GM18907 (cell line): ENCODE results near the gene VAV3.
"Not testable (repeated sequence)": the region's sequence is repeated elsewhere in the genome, so short reads cannot be mapped to it uniquely, and the experiment has no call there.

Source experiments
- ATAC-seq: cut with Tn5 transposase; IDR thresholded peaks from one replicate; pipeline ENCODE4 v1.9.1; 2021; ENCODE audit warnings: mild to moderate bottlenecking, moderate library complexity; ENCODE audit not compliant: unreplicated experiment

VAV3 gene

DNA sequence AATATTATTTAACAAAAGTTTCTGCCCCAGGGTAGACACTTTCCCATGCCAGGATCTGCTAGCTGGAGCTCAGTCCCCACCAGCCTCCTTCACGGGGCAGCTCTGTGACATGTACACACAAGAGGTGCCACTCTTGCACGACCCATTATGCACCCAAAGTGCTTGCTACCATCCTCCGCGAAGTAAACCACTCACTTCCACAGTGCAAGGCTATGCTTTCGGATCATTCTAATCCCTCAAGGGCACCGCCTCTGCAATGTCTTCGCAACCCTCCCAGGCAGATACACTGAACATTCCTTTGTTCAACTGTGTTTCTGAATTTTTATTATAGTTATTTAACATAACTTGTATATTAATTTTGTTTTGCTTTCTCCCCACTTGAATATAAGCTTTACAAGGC lies 303.8 kb downstream of the VAV3 start:
- no peak for ATAC-seq

DNA sequence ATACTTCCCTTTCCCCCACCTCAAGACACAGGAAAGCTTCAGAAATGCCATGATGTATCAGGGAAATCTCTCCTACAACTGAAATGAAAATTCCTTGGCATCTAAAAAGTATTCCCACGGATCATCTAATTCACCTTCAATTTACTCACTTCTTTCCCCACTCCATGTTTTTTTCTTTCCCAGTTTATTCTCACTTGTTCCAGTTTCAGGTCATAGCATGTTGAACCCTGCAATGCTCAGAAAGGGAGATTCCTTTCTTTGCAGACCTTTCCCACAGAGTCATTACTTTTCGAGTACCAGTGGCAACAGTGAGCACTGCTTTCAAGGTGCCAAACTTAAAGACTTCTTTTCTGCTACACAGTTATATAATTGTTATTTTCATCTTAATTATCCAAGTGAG lies 305.0 kb downstream of the VAV3 start:
- no peak for ATAC-seq

DNA sequence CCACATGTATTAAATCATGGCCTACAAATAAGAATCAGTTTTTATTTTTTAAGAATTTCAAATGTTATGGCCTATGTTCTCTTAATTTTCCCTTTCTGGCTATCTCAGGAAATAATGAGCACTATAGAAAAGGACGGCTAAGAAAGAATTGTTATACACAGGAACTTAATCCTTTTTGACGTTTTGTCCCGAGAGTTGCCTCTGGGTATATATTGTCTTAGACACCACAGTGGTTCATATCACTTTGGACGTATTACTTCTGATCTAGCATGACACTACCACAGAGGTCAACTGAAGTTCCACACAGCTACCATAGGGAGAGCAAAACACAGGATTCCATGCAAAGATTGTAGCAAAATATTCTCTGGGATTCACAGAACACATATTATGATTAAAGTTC lies 307.6 kb downstream of the VAV3 start:
- ATAC-seq = no peak

DNA sequence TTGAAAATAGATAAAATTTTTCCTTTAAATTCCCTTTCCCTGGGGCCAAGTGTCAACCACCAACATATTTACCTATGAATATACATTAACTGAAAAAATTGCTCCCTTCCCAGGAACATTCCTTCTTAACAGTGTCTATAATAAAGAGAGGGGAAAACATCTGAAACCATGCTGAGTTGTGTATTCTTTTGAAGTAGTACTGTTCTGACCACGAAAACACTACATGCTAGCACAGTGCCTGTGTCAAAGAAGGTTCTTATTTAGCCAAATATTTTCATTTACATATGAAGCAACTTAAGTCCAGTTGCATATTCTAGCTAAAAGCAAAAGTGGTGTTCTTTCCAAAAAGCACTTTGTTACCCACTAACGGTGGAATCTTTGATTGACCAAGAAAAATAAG lies 311.2 kb downstream of the VAV3 start:
- ATAC-seq = no peak

DNA sequence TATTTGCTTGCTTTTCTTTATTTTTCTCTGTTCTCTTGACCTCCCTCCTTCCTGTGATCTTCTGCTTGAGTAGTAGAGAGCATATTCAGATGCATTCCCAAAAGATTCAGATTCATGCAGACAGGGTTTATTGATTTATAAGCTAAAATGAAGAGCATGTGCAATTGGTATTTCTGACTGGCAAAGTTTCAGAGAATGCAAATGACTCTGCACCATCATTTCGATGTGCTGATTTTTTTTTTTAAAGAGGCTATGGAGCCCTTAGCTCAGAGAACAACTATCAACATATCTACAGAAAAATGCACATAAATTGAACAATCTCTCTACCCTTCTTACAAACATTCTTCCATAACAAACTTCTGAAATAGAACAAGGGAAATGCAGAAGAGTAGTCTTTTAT lies 312.0 kb downstream of the VAV3 start:
- no peak for ATAC-seq

DNA sequence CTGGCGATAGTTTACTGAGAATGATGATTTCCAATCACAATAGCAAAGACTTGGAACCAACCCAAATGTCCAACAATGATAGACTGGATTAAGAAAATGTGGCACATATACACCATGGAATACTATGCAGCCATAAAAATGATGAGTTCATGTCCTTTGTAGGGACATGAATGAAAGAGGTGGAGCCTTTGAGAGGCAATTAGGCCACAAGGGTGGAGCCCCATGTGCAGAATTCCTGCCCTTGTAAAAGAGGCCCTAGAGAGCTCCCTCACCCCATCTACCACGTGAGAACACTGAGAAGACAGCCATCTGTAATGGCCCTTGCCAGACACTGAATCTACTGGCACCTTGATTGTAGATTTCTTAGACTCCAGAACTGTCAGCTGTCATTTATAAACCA lies 314.2 kb downstream of the VAV3 start:
- not testable (repeated sequence) for ATAC-seq

DNA sequence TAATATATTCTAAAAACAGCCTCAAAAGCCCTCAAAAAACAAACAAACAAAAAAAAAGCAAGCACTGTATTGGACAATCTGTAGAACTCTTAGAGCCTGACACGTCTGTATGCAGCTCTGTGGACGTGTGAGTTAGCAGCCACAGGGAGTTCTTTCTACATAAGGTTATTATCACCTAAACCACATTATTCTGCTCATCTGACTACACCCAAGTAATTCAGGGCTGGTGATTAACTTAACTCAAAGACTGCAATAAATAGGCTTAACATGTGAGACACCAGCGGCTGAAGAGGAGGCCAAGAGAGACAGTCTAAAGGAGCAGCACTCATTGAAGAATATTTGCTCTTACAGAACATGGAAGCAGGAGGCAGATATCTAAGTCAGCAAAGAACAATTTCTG lies 316.0 kb downstream of the VAV3 start:
- ATAC-seq = no peak

DNA sequence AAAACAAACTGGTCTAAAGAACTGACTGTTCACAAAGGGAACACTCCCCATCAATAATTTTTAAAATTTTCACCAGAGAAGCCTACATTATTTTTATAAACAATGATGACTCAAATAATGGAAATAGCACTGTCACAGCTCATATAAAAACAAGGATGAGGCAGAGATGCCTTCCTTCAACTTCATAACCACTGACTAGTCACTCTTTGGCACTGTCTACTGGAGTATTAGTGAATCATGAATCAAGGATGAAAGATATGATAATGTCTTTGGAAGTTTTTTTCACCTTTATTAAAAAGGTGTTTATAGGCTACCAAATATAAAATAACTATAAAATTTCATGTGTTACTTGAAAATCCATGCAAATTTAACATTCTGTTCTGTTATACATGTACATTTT lies 316.9 kb downstream of the VAV3 start:
- ATAC-seq = no peak

DNA sequence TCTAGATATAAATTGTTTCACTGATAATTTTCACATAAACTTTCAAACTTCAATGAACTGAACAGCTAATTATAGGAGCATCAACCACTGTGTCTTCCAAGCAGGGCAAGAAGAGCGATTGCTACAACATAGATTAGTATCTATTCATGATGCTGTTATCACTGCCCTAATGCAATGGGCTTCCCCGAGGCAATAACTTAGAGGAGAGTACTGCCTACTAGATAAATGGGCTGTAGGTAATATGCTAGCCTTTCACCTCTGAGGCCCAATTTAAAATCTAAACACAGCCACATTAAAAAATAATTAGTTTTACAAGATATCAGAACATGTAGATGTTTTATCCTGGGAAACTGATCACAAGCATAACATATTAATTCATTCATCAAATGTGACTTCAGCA lies 318.0 kb downstream of the VAV3 start:
- no peak for ATAC-seq

DNA sequence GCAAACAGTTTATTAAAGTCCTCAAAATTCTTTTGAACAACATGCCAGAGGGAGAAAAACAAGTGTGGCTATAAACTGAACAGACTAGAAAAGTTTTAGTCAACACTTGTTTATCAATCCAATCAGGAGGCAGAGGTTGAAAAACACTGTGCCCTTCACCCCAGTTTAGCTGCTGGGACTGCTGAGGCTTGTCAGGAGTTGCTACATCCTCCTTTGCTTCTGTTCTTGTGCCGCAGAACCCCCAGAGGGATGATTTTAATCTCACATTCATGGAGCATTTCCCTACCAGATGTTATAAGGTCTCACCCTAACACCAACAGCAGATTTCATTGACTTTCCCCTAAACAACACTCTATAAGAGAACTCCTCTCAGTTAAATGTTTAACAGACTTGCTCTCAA lies 321.2 kb downstream of the VAV3 start:
- no peak for ATAC-seq

DNA sequence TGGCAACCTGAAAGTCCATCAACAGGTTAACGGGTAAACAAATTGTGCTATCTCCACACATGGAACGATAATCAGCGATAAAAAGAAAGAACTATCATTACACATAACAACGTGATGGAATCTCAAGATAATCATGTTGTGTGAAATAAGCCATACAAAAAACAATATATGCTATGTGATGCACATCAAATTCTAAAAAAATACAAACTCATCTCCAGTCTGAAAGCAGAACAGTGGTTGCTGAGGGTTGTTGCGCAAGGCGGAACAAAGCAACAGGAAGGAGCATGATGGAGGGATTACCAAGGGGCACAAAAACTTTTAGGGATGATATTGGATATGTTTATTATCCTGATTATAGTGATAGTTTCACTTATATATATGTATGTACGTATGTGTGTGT lies 324.8 kb downstream of the VAV3 start:
- ATAC-seq = no peak

DNA sequence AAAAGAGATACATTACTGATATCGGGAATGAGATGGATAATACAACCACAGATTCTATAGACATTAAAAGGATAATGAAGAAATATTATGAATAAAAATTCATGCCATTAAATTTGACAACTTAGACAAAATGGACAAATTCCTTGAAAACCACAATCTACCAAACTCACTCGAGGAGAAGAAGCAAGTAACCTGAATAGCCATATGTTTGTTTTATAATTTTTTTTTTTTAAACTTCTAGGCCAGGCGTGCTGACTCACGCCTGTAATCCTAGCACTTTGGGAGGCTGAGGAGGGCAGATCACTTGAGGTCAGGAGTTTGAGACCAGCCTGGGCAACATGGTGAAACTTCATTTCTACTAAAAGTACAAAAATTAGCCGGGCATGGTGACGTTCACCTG lies 327.9 kb downstream of the VAV3 start:
- no peak for ATAC-seq

DNA sequence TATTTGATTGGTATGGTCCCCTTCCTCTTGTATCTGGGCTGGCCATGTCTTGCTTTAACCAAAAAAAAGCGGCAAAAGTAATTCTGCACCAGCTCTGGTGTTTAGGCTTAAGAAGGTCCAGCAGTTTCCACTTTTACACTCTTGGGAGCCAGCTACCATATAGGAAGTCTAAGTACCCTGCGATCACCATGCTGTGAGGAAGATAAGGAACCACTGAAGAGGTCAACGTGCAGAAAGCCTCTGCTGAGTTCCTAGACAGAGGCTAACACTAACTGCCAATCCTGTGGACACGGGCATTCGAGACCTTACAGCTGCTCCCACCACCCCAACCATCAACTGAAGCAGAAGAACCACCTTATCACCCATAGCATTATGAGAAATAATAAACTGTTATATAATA lies 331.4 kb downstream of the VAV3 start:
- no peak for ATAC-seq

DNA sequence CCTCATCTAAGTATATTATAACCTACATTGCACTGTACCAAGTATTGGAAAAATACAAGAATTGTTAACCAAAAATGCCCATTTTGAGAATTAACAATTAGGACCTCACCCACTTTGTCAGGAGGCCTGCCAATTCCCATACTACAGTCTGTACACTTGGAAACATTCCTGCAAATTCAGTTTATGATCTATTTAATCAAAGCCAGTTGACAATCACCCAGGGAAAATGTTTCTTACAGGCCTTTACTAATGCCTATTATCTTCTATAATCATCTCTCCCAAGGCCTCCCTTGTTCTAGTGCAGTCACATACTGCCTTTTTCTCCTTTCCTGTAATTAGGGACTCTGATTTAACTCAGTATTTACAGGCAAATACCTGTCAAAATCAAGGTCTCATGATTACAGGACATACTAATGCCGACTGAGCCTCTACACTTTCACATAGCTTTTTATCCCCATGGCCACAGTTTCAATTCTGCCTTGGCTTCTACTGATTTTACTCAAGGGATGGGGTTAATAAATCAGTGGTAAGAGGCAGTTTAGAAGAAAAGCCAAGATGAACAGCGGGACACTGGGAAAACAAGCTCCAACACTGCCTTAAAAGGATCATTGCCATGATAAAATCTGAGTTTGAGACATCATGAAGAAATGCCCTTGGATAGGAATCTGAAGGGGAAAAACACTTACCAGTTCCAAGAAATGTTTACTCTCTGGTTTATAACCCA lies 338.7 kb downstream of the VAV3 start:
- ATAC-seq = no peak

DNA sequence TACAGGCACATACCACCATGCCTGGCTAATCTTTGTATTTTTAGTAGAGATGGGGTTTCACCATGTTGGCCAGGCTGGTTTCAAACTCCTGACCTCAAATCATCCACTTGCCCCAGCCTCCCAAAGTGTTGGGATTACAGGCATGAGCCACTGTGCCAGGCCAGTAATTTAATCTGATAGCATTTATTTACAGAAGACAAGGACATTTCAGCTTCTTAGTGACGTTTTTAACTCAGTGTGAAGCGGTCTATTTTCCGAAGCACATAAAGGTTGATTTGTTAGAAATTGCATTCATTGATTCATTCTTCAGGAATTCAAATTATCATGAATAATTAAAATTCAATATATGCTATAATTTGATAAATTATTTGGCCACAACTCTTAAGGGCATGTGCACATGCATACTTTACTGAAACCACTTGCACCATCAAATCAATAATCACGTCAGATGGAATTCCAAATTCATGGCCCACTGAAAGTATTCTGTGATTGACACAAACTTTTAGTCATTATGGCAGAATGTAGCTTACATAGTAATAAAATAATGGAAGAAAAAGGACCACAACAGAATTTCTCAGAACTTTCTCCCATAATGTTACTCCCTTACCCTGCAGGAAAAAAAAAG lies 339.5 kb downstream of the VAV3 start:
- ATAC-seq = no peak

DNA sequence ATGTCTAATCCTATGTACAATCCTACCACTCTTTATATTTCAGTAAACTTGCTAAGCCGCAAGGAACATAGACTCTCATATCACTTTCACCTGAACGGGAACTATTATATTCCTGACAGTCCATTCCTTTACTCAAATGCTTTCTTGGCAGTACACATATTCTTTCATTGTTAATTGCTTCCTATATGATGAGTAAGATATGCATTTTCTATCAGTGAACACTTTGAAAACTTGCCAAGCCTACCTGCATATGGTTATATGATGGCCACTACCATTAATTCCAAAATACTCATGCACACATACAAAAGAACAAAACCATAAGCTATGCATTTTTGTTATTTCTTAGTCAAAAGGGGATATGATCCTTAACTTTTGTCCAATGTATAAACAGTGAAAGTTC lies 341.5 kb downstream of the VAV3 start:
- ATAC-seq = no peak

DNA sequence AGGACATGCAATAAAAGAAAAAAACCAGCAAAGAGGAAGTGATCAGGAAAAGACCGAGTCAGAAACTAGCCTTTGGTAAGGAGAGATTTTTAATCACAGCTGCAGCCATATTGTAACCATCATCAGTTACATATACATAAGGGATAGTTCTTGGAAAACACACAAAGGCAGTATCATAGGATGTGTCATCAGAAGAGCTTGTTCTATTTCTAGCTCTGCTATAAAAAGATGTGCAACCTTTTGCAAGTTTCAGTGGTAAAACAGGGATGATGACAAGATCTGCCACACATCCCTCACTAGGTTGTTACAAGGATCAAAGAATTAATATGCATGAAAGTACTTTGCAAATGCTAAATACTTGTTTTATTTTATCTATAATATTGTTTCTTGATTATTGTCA lies 342.0 kb downstream of the VAV3 start:
- ATAC-seq = no peak

DNA sequence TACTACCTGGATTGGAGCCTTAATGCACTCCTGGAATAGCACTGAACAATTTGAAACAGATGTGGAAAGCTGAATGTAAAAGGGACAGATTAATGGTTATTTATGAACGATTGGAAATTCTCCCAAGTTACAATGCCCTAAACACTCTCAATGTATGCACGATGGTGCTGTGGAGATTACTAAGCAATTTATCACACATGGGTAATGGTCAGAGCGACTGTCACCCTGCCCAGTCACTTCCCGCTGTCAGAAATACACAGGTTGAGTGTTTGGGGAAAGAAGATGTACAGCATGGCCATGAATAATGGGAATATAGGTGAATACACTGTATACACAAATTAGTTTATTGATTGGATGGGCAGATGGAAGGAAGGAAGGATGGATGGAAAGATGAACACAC lies 342.4 kb downstream of the VAV3 start:
- ATAC-seq = no peak

DNA sequence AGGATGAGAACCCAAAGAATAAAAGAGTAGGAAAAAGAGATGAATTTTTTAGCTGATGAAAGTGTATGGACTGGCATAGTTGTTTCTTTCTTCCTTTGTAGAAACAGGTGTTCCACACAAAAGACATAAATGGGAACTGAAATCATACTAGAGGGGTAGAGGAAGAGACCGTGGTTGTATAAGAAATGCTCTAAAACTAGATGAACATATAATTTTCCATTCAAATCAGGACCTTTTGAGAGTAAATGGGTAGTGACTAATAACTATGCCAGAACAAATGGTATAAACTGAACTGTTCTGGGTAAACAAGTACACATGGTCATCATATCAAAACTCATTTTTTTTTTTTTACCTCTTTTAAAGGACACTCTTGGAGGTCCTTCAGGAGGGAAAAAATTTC lies 344.2 kb downstream of the VAV3 start:
- peak; percentile 56 for ATAC-seq

DNA sequence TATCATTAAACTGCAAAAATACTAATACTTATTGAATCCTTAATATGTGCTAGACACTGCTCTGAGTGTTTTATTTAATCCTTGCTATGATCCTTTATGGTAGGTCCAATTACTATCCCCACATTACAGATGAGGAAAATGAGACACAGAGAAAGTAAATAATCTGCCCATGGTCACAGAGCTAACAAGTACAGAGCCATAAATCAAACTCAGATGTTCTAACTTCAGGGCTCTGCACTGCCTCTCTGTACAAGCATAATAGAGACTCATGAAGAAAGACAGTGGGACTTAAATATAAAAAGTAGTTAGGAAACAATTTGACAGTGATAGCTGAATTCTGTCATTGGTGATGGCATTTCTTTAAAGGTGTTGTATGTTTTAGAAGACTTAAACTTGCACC lies 346.4 kb downstream of the VAV3 start:
- ATAC-seq = no peak

DNA sequence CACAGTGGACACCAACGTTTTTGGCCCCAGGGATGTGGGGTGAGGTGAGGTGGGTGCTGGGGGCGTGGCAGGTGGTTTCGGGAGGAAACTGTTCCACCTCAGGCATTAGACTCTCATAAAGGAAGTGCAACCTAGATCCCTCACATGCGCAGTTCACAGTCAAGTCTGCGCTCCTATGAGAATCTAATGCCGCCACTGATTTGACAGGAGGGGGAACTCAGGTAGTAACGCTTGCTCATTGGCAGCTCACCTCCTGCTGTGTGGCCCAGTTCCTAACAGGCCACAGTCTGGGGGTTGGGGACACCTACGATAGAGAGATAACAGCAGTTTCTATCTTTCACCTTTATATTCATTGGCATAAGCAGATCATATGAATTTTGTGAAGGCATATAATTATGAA lies 347.1 kb downstream of the VAV3 start:
- ATAC-seq = no peak

DNA sequence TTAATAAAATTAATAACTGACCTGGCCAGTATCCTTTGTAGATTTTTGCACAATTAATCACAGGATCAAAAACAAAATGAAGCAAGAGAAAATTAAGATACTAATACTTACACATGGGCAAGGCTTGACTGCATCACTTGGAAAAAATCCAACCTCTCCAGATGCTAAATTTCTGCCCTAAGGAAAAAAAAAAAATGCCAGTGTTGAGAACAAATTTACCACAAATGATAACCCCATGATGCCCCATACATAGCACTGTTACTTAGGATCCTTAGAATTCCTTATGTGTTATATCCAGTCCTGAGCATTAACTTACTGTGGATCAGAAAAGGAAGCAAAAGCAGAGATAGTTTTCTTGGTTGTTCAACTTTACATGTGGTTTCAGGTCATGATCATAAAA lies 347.5 kb downstream of the VAV3 start:
- ATAC-seq = no peak

DNA sequence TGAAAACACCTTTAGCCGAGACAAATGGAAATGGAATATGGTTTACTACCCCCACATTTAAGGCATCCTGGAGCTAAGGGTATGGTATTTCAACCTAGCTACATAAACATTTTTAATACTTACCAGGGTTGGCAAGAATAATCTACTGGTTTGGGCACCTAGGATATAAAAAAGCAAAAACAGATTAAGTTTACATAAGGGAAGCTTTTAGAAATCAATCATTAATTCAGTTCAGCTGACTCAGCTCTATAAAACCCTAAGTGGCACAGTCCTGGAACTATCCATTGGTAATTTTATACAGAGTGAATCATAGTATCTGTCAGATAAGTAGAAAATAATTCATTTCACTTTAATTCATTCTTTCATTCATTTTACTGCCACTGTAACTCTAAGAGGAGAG lies 355.2 kb downstream of the VAV3 start:
- no peak for ATAC-seq
